Measurements from ENCODE around the gene DYTN. TPM values are rescaled to one million over a fixed set of nuclear protein-coding genes. Genes with fewer than 3 reads are reported as not detected.
A peak's percentile ranks its signal among the peaks of the same experiment; 100 is the strongest.

Gene DYTN
- total RNA-seq, 4 donors from 2014 or later: not detected

- intact Hi-C loops (cut with DNase I; ENCODE audit: low total_unique reads): no loop called here
- DNase-seq (ENCODE audit: low spot score in 2 of 2): no peak
- TF ChIP-seq CTCF (IDR thresholded peaks at IDR 0.05) (no peak), POLR2A (IDR thresholded peaks at IDR 0.05) (no peak)
- no peak overlapping the region for H3K4me3 ChIP-seq (ENCODE audit: low read depth, poor library complexity, severe bottlenecking)
Observed at GRCh38 chr2:206696910-206697309, 21.3 kb downstream of the DYTN start.

- no peak overlapping the region for H3K4me3 ChIP-seq (ENCODE audit: low read depth, poor library complexity, severe bottlenecking)
- DNase-seq (ENCODE audit: low spot score in 2 of 2): peak in 1 of 2 donors; percentile 39
- TF ChIP-seq CTCF (IDR thresholded peaks at IDR 0.05) (no peak), POLR2A (IDR thresholded peaks at IDR 0.05) (no peak)
- 35 to 36% methylated on average over 5 of the region's 5 CpGs for WGBS, 2 donors
- intact Hi-C loops (cut with DNase I; ENCODE audit: low total_unique reads): loop anchor here (5.0 kb wide), 1 partner anchor 779 kb away; no protein-coding TSS in a partner anchor
Observed at GRCh38 chr2:206693399-206694137, 24.6 kb downstream of the DYTN start.

GRCh38 chr2:206692971-206693370, 25.2 kb downstream of the DYTN start:
- no peak for DNase-seq (ENCODE audit: low spot score in 2 of 2)
- 65 to 78% methylated on average over 7 of the region's 7 CpGs for WGBS, 2 donors
- intact Hi-C loops (cut with DNase I; ENCODE audit: low total_unique reads): loop anchor here (5.0 kb wide), 1 partner anchor 779 kb away; no protein-coding TSS in a partner anchor
- TF ChIP-seq POLR2A (IDR thresholded peaks at IDR 0.05) (no peak), CTCF (IDR thresholded peaks at IDR 0.05) (no peak)
- H3K4me3 ChIP-seq (ENCODE audit: low read depth, poor library complexity, severe bottlenecking): no peak overlapping the region

GRCh38 chr2:206688990-206689389, 29.2 kb downstream of the DYTN start:
- DNase-seq (ENCODE audit: low spot score in 2 of 2): no peak
- 61 to 67% methylated on average over 1 of the region's 1 CpG for WGBS, 2 donors
- no peak for TF ChIP-seq CTCF (IDR thresholded peaks at IDR 0.05)
- no peak for TF ChIP-seq POLR2A (IDR thresholded peaks at IDR 0.05)
- intact Hi-C loops (cut with DNase I; ENCODE audit: low total_unique reads): no loop called here
- no peak overlapping the region for H3K4me3 ChIP-seq (ENCODE audit: low read depth, poor library complexity, severe bottlenecking)

- no peak overlapping the region for H3K4me3 ChIP-seq (ENCODE audit: low read depth, poor library complexity, severe bottlenecking)
- intact Hi-C loops (cut with DNase I; ENCODE audit: low total_unique reads): no loop called here
- 75 to 79% methylated on average over 2 of the region's 2 CpGs for WGBS, 2 donors
- no peak for DNase-seq (ENCODE audit: low spot score in 2 of 2)
- TF ChIP-seq POLR2A (IDR thresholded peaks at IDR 0.05) (no peak), CTCF (IDR thresholded peaks at IDR 0.05) (no peak)
Observed at GRCh38 chr2:206688453-206688852, 29.7 kb downstream of the DYTN start.

GRCh38 chr2:206683546-206683945, 34.6 kb downstream of the DYTN start:
- 88 to 89% methylated on average over 4 of the region's 4 CpGs for WGBS, 2 donors
- intact Hi-C loops (cut with DNase I; ENCODE audit: low total_unique reads): no loop called here
- no peak for TF ChIP-seq CTCF (IDR thresholded peaks at IDR 0.05)

More at GRCh38 chr2:206683546-206683945, 34.6 kb downstream of the DYTN start:
- DNase-seq (ENCODE audit: low spot score in 2 of 2): no peak
- H3K4me3 ChIP-seq (ENCODE audit: low read depth, poor library complexity, severe bottlenecking): no peak overlapping the region

Measured in lower leg skin (tissue), 4 donors.